HT-29 (cell line): ENCODE measurements around the gene PADI1. TPM values are rescaled to one million over a fixed set of nuclear protein-coding genes. Genes with fewer than 3 reads are reported as not detected.
A peak's percentile ranks its signal among the peaks of the same experiment; 100 is the strongest.
"Not testable (repeated sequence)": the region's sequence is repeated elsewhere in the genome, so short reads cannot be mapped to it uniquely, and the experiment has no call there.

Source experiments
- DNase-seq: peaks from one replicate; pipeline ENCODE4 v3.0.0-alpha.2; 2015; ENCODE audit warnings: low spot score
- total RNA-seq: library from RNA; depleted of rRNA; stranded (reverse); fragments of >200 nt; shearing (Covaris generic); gene quantifications from 2 replicates; pipeline ENCODE4 v1.2.3, GENCODE V29; 2014

Gene PADI1
- total RNA-seq, 1 experiment from 2014 or later = 16.3 TPM

DNA sequence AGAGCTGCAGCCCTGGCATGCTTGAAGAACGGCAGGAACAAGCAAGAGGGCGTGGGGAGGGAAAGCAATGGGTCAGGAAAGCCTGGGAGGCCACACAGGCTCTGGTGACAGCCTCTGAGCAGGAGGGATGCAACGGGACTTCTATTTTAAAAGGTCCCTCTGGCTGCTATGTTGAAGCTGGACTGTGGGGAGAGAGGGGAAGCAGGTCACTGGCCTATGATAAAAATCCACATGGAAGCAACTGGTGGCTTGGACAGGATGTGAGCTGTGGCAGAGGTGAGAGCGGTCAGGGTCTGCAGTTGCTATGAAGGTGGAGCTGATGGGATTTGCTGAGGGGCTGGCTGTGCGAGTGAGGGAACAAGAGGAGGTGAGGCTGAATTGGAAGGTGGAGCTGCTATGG lies 11.2 kb downstream of the PADI1 start:
- DNase-seq = no peak

DNA sequence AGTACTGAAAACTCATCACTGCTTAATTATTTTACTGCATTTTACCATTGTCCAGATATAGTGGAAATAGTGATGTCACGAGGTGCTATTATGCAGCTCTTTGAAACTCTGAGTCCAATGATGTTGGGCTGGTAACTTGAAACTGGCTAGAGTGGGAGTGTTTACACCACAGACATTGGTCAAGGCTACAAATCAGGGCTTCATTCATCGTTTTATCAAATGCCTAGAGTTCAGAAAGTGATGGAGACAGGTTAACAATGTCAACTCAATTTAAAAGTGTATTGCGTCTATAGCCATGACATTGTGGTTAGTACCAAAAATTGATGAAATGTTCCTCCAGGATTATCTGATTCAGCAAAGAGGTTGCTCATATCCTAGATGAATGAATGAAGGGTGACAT lies 12.7 kb downstream of the PADI1 start:
- DNase-seq = no peak

DNA sequence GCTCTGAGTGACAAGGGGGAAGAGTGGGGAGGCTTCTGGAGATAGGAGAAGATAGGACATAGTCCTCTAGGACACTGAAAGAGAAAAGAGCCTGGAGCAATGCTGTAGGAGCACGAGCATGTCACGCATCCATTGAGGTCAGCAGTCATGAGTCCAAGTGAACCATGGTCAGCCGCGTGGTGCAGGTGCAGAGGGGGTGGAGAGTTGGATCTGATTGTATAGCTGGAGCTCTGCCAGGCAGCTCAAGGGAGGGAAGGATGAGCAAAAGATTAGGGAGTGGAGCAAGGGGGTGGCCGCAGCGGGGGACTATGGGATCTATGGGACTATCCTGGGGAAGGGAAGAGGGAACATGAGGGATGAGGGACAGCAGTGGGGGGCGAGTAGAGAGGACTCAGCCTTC lies 14.0 kb downstream of the PADI1 start:
- no peak for DNase-seq

DNA sequence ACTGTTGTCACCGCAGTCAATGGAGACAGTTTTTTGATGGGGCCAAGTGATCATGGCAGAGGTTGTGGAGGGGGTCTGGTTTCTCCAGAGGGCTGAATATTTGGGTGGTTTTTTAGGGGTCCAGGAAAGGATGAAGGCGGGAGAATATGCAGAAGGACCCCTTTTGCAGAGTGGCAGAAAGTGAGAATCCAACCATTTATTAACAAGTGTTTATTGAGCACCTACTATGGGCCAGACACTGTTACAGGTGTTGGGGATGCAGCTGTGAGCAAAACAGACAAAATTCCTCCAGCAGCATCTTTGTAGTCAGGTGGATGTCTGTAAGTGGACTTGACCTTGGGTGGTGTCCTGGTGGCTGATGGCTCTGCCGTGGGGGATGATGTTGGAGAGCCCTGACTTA lies 15.4 kb downstream of the PADI1 start:
- DNase-seq = no peak

DNA sequence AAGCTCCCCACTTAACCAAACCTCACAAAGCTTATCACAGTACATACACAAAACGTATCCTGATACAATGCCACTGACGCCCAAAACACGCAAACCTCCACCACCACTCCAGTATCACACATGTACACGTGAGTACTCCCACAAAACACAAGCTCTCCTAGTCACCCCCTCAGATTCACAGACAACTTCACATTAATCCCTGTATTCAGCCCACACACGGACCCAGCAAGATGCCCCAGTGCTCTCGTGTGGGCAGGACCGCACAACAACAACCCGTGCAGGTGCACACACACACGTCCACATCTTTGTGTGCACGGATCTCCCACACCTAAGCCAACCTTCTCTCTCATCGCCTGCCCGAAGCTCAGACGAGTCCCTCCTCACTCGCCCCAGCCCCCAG lies 17.6 kb downstream of the PADI1 start:
- no peak for DNase-seq

DNA sequence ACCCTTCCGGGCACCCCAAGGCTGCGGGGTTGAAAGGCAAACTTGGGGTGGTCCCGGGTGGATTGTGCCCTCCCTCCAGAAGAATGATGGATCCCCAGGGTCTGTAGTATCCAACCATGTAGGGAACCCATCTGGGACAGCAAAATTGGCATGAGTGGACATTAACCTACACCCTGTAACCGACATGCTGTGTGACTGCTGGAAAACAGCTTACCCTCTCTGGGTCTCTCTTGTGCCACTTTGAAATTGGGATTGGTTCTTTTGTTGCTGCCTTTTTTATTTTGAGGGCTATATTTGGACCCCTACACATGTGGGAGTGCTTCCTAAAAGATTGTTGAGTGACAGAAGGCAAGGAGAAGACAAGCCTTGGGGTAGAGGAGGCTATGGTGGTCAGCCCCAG lies 19.5 kb downstream of the PADI1 start:
- DNase-seq = no peak

DNA sequence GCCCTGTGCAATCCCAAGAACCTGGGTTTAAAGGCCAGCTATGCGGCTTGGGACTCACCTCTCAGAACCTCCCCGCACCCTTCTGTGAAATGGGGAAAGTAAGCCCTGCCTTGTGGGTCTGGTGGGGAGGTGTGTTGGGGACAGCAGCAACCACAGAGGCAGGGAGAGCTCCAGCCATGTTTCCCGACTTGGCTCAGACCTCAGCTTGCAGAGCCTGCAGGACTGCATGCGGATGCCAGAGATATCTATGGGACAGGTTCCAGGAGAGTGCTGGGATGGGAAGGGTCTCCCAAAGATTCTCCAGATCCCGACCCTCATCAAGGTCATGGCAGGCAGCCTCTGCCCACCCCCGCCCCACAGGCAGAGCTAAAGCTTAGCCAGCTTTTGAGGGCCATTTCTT lies 20.2 kb downstream of the PADI1 start:
- DNase-seq = no peak

DNA sequence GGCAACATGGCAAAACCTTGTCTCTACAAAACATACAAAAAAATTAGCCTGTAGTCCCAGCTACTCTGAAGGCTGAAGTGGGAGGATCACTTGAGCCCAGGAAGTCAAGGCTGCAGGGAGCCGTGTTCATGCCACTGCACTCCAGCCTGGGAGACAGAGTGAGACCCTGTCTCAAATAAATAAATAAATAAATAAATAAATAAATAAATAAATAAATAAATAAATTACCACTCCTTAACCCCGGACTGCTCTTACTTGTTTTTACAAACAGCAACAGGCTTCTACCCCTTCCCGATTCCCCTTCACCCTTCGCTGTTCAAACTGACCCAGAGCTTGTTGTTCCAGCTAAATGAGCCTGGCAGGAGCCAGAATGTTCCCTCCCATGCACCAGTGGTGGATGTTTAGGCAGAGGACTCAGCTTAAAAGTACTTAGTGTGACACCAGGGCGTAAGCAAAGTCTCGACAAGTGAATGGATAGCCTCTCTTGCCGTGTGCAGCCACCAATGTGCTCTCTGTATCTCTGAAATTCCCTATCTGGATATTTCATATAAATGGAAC lies 22.5 kb downstream of the PADI1 start:
- no peak for DNase-seq

DNA sequence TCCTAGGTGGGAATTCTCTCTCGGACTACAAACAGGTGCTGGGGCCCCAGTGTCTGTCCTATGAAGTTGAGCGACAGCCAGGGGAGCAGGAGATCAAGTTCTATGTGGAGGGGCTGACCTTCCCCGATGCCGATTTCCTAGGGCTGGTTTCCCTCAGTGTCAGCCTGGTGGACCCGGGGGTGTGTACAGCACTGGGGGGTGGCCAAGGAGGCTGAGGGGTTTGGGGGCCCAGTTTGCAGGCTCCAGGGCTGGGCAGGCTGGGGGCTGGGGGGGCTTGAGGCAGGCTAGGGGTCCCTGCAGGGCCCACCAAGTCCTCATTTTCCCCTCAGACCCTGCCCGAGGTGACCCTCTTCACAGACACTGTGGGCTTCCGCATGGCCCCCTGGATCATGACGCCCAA lies 23.7 kb downstream of the PADI1 start:
- DNase-seq = no peak

DNA sequence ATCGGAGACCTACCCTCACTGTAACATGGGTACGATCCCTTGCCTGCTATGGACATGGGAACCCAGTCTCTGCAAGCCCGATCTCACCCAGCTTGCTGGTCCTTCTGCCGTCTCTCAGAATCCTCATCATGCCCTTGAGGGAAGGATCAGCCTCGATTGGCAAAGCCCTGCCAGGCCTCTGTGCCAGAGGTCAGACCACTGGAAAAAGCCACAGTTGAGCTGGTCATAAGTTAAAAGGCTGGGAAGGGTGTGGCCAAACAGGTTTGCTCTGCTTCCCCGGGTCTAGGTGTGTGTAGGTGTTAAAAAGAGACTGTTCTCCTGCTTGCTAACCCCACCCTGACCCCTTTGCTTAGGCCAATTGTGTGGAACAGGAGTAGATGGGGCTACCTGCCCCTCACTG lies 24.5 kb downstream of the PADI1 start:
- peak; percentile 77 for DNase-seq

DNA sequence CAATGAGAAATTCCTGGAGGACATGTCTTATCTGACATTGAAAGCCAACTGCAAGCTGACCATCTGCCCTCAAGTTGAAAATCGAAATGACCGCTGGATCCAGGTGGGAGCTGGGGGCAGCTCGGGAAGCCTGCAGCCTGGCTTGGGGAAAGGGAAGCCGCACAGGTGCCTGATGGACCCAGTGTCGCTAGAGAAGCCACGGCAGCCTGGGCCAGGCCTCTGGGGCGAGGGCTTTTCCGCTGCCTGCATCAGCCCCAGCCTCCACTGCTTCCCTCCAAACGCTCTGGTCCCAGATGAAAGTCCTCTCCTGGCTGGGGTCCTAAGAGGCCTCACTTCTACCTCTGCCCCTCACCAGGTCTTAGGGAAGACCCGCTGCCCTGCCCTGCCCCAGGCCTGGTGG lies 25.2 kb downstream of the PADI1 start:
- no peak for DNase-seq

DNA sequence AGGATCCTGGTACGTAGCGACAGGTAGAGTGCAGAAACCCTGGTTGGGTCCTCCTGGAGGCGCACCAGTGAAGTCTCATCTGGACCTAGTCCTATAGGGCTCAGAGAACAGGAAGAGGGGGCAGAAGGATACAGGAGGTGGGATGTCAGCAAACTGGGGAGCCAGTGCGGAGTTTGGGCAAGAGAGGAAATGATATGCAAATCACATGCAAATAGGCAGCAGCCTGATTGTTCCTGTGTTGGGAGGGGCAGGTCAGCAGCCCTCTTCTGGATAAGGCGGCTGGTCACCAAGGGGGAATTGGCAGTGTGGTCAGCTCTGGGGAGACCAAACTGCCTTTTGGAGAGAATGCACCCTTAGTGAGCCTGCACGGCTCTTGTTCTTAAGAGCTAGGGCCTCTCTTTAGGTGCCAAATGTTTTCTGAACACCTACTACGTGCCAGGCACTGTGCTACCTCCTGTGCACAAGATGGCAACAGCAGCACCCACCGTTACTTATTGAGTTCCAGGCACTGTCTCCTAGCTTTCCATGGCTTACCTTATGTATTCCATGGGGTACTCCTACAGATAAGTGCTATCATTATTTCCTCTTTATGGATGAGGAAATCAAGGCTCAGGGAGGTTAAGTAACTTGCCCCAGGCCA lies 25.9 kb downstream of the PADI1 start:
- no peak for DNase-seq

DNA sequence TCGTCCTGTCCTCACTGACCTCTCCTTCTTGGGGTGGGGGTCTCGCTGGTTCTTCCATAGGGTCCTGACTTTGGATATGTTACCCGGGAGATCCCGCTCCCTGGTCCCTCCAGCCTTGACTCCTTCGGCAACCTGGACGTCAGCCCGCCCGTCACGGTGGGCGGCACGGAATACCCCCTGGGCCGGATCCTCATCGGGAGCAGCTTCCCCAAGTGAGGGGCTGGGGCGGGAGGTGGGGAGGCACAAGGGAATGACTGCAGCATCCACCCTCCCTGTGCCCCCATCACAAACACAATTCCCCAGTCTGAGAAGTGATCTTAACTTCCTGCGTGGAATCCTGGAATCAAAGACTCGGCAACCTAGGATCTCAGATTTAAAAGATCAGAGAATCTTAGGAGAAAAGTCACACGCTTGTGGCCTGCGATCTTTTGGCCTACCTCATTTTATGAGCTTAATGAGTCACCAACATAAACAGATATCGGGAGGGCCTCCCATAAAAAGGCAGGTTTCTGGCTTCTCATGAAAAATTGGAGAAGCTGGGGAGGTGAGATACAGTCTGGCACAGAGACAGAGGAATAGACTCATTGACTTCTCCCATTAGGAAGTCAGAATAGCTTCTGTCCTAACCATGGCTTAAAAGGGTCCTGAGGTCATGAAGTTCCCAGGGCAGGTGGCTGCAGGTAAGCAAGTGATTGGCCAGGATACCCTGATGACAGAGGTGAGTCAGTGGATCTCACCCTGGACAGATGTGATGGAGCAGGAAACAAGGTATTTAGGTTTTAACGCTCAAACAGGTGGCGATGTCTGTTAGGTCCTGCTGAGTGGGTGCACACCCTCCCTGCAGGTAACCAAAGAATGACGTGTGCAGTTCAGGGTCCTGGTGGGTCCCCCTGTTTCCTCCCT lies 28.1 kb downstream of the PADI1 start:
- peak; percentile 94 for DNase-seq

DNA sequence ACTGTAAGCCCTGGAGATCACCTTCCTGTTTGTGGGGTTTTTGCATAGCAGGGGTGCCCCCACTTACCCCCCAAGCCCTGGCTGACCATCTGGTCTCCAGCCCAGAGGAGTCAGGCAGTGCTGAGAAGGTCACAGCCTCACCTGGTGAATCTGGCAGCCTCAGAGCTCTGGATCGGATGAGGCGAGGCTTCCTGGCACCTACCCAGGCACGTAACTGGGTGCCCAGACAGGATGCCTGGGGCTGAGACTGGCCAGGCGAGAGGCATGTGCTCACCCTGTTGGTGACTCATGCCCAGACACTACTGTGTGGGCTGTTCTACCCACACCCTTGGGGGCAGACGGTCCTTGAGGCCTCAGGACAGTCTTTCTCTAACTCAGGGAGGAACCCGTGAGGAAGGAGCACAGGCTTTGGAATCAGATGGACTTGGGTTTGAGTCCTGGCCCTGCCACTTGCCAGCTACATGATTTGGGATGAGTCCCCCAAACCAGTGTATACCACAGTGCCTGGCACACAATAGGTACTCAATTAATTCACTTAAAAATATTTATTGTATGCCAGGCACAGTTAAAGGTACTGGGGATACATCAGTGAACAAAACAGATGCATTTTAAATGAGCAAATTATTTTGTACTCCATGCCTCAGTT lies 28.9 kb downstream of the PADI1 start:
- DNase-seq = peak; percentile 89

DNA sequence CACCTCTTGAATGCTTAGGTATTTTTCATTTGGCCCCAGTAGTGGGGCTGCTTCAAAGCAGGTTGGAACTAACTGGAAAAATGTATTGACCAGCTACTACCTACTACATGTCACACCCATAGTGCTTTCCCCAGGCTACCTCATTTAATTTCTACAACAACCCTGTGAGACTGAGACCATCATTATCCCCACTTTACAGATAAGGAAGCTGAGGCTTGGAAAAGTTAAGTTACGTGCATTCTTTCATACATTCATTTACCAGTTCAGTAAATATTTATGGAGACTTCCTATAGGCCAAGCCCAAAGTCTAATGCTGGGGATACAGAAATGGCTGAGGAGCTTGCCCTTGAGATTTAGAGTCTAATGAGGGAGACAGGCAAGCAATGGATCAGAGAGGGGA lies 29.5 kb downstream of the PADI1 start:
- DNase-seq = no peak

DNA sequence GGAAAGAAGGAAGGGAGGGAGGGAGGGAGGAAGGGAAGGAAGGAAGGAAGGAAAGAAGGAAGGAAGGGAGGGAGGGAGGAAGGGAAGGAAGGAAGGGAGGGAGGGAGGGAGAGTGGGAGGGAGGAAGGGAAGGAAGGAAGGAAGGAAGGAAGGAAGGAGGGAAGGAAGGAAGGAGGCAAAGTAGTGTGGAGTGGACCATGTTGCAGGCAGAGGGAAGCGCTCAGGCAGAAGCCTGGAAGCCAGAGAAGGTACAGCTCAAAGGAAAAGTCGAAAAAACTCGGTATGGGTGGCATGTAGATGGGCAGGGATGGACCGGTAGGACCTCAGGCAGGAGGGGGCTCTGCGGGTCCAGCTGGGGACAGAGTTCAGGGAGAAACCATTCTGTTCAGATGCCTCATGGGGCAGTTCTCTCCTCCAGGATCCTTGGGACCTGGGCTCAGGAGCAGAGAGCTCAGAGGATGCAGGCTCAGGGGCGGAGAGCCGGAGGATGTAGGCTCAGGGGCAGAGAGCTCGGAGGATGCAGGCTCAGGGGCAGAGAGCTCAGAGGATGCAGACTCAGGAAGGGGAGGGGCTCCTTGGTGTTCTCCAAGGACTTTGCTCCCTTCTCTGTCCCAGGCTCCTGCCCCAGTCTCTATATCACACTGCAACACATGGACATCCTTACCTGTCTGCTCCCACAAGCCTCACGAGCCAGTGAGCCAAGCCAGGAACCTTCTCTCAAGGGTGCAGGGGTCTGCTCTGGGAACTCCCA lies 30.4 kb downstream of the PADI1 start:
- peak; percentile 51 for DNase-seq

DNA sequence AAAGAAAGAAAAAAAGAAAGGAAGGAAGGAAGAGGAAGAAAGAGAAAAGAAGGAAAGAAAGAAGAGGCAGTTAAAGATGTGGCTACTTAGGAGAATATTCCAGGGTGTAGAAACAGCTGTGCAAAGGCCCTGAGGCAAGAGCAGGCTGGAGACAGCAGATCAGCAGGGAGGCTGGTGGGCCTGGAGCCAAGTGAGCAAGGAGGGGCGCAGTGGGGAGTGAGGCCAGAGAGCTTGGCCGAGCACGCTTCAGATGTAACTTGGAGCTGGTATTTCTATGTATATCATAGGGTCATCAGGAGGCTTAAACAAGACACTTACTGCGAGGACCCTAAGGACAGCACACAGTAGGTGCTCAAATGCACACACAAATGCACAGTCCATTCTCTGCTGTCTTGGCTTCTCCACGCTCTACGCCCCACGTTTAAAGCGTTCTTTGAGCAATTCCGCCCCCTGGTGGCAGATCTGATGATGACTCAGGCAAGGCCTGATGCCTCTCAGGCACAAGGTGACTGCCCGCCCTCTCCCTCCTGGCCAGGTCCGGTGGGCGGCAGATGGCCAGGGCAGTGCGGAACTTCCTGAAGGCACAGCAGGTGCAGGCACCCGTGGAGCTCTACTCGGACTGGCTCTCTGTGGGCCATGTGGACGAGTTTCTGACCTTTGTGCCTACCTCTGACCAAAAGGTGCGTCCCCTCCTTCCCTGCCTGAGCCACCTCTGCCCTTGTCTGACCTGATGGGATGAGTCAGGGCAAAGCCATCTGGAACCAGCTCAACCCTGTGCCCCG lies 32.0 kb downstream of the PADI1 start:
- DNase-seq = peak; percentile 98

DNA sequence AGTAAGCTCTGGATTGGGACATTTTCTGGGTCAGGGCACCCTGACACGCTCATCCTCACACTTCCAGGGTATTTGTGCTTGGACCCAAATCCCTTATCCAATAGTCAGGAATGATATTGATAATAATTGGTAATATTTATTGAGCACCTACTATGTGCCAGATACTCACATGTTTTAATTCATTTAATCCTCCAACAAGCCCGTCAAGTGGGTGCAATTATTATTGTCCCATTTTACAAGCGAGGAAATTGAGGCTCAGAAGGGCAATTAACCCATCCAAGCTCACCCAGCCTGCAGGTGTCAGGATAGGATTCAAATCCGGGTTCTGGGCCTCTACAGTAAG lies 32.6 kb downstream of the PADI1 start:
- no peak for DNase-seq

DNA sequence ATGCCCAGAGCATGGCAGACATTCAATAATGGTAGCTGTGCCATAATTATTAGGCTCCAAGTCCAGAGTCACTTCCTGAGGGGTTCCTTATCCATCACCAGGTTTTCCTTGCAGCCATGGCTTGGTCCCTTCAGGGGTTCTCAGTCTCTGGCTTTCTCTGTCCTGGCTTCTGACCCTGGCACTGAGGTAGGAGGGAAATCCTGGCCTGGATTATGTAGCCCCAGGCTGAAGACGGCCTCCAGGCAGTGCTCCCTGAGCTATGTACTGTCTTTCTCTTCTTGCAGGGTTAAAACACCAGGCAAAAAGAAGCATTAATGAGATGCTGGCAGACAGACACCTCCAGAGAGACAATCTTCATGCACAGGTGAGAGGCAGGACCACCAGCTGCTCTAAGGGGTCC lies 34.5 kb downstream of the PADI1 start:
- peak; percentile 82 for DNase-seq

DNA sequence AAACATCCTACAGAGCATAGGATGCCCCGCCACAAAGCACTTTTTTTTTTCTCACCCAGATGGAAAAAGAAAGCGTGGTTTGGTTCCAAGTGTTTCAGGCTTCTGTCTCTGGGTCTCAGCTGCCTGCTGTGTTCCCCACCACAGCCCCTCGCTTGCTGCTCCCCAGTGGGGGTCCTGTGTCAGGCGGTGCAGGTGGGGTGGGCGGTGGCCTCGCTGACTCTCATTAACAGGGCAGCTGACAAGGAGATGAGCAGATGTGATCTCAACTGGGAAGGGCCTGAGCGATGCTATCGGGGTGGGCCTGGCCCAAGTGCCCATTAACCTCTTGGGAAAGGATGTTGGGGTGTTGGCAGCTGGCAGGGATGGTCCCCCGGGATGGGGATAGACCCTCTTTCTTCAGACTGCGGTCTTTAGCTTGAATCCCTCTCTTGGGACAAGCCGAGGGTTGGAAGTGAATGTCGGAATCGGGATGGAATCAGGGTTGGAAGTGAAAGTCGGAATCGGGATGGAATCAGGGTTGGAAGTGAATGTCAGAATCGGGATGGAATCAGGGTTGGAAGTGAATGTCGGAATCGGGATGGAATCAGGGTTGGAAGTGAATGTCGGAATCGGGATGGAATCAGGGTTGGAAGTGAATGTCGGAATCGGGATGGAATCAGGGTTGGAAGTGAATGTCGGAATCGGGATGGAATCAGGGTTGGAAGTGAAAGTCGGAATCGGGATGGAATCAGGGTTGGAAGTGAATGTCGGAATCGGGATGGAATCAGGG lies 36.3 kb downstream of the PADI1 start:
- not testable (repeated sequence) for DNase-seq
